Caco-2 (cell line): ENCODE results near the gene FOXP1. TPM values are rescaled to one million over a fixed set of nuclear protein-coding genes. Genes with fewer than 3 reads are reported as not detected.

Source experiments
- BruUV-seq: library from RNA; stranded (reverse); fragments of 400-500 nt; replicated peaks from 2 replicates; lab custom pipeline; 2021; lab: Mats Ljungman, UMichigan
- CTCF ChIA-PET: fragments of 300-600 bp; sonication (Branson Sonifier 250); formaldehyde crosslinking; loops from one replicate; lab custom pipeline; 2022; ENCODE audit warnings: antibody characterized with exemption; lab: Charles Lee
- POLR2A ChIA-PET: fragments of 300-600 bp; sonication (Branson Sonifier 250); formaldehyde crosslinking; loops from one replicate; lab custom pipeline; 2022; ENCODE audit warnings: antibody characterized with exemption; lab: Charles Lee
- DNase-seq, 2 experiments: peaks; one replicate each; pipeline versions ENCODE4 v3.0.0 to v3.0.0-alpha.2; 2020 to 2022
- H3K27me3 ChIP-seq: replicated peaks from 2 replicates; pipeline ENCODE4 v1.6.0; 2011; ENCODE audit warnings: low read length; ENCODE audit not compliant: control insufficient read depth, insufficient read depth
- H3K36me3 ChIP-seq: 2 replicates; pipeline ENCODE4 v1.5.1; 2011; ENCODE audit warnings: low read length; ENCODE audit not compliant: control insufficient read depth, insufficient read depth
- H3K4me1 ChIP-seq: fragments of 250-450 bp; sonication (Bioruptor Pico); 2 replicates; pipeline ENCODE4 v1.5.1; 2020; ENCODE audit warnings: mild to moderate bottlenecking
- H3K4me3 ChIP-seq: 2 replicates; pipeline ENCODE4 v1.5.1; 2011; ENCODE audit warnings: low read depth, mild to moderate bottlenecking, control low read depth, low read length
- H3K9me3 ChIP-seq: fragments of 250-450 bp; sonication (Bioruptor Pico); 2 replicates; pipeline ENCODE4 v1.5.1; 2020; ENCODE audit warnings: mild to moderate bottlenecking, moderate library complexity
- H3K27ac Mint-ChIP-seq: one replicate; pipeline ENCODE4 v1.8.0; 2022; ENCODE audit warnings: mixed read lengths; ENCODE audit not compliant: unreplicated experiment
- H3K27me3 Mint-ChIP-seq: one replicate; pipeline ENCODE4 v1.8.0; 2022; ENCODE audit warnings: mixed read lengths; ENCODE audit not compliant: insufficient read depth, unreplicated experiment
- H3K36me3 Mint-ChIP-seq: one replicate; pipeline ENCODE4 v1.8.0; 2022; ENCODE audit warnings: mild to moderate bottlenecking, mixed read lengths; ENCODE audit not compliant: insufficient read depth, unreplicated experiment
- H3K4me1 Mint-ChIP-seq: one replicate; pipeline ENCODE4 v1.8.0; 2022; ENCODE audit warnings: low read depth, mixed read lengths; ENCODE audit not compliant: unreplicated experiment
- H3K4me3 Mint-ChIP-seq: one replicate; pipeline ENCODE4 v1.8.0; 2022; ENCODE audit warnings: mild to moderate bottlenecking, moderate library complexity, mixed read lengths; ENCODE audit not compliant: unreplicated experiment
- H3K9me3 Mint-ChIP-seq: one replicate; pipeline ENCODE4 v1.8.0; 2022; ENCODE audit warnings: mixed read lengths; ENCODE audit not compliant: unreplicated experiment
- CTCF ChIP-seq, 2 experiments: fragments of 200-600 bp in 1 of 2; IDR thresholded peaks; 1 replicate in 1 of 2; 2 replicates in 1 of 2; pipeline versions ENCODE4 v1.5.1 to v1.8.0; 2011 to 2022; ENCODE audit warnings: antibody characterized with exemption in 1 of 2, control low read depth in 1 of 2, inconsistent platforms in 1 of 2, low read depth in 1 of 2, low read length in 1 of 2, mild to moderate bottlenecking in 1 of 2, moderate library complexity in 1 of 2; ENCODE audit not compliant: insufficient read depth in 1 of 2, severe bottlenecking in 1 of 2, unreplicated experiment in 1 of 2
- intact Hi-C: fragments of 100-400 bp; cut with micrococcal nuclease; formaldehyde crosslinking; loops from one replicate; pipeline ENCODE4 v1.10.0; 2022; ENCODE audit not compliant: unreplicated experiment
- total RNA-seq: library from RNA; stranded (reverse); gene quantifications from 2 replicates; pipeline ENCODE4 v1.2.3, GENCODE V29; 2022

Gene FOXP1
- total RNA-seq, 1 experiment from 2014 or later = 131 TPM

GRCh38 chr3:71318458-71318827 lies 265.1 kb downstream of the FOXP1 start:
- Mint-ChIP-seq H3K9me3 (no peaks in the 10 kb centered on the region), H3K36me3 (no peaks in the 10 kb centered on the region), H3K4me1 (peaks cover 23% of the 10 kb centered on the region), H3K4me3 (no peak overlapping the region), H3K27ac (no peak overlapping the region), H3K27me3 (no peaks in the 10 kb centered on the region)
- ChIA-PET POLR2A (no interaction called here), CTCF (no interaction called here)
- H3K36me3 ChIP-seq = no peaks in the 10 kb centered on the region
- no TSS peak for BruUV-seq
- peaks cover 23% of the 10 kb centered on the region; the same call in 1 of the 2 replicates for H3K4me1 ChIP-seq
- no peak for TF ChIP-seq CTCF (IDR thresholded peaks at IDR 0.05; ENCODE audit: insufficient read depth in 1 of 2, low read depth in 1 of 2, low read length in 1 of 2, severe bottlenecking in 1 of 2, unreplicated experiment in 1 of 2)
- H3K27me3 ChIP-seq = no peaks in the 10 kb centered on the region
- intact Hi-C loops = loop anchor here (5.0 to 10.0 kb wide), 2 partner anchors 64 to 784 kb away; no protein-coding TSS in a partner anchor
- no peak for DNase-seq
- H3K9me3 ChIP-seq = no peaks in the 10 kb centered on the region
- H3K4me3 ChIP-seq = no peak overlapping the region

GRCh38 chr3:71317749-71318457 lies 265.6 kb downstream of the FOXP1 start:
- no peak overlapping the region for H3K4me3 ChIP-seq
- peaks cover 23% of the 10 kb centered on the region; the same call in 1 of the 2 replicates for H3K4me1 ChIP-seq
- intact Hi-C loops = loop anchor here (5.0 to 10.0 kb wide), 2 partner anchors 64 to 783 kb away; no protein-coding TSS in a partner anchor
- POLR2A ChIA-PET = no interaction called here
- Mint-ChIP-seq H3K9me3 (no peaks in the 10 kb centered on the region), H3K27me3 (no peaks in the 10 kb centered on the region), H3K27ac (no peak overlapping the region), H3K36me3 (no peaks in the 10 kb centered on the region), H3K4me1 (peaks cover 18% of the 10 kb centered on the region), H3K4me3 (peak overlapping the region; percentile 46)
- no peak for TF ChIP-seq CTCF (IDR thresholded peaks at IDR 0.05; ENCODE audit: insufficient read depth in 1 of 2, low read depth in 1 of 2, low read length in 1 of 2, severe bottlenecking in 1 of 2, unreplicated experiment in 1 of 2)
- no TSS peak for BruUV-seq
- CTCF ChIA-PET = no interaction called here
- H3K9me3 ChIP-seq = no peaks in the 10 kb centered on the region
- DNase-seq = no peak
- no peaks in the 10 kb centered on the region for H3K36me3 ChIP-seq
- no peaks in the 10 kb centered on the region for H3K27me3 ChIP-seq

- ChIA-PET CTCF (no interaction called here), POLR2A (no interaction called here)
- H3K9me3 ChIP-seq = no peaks in the 10 kb centered on the region
- Mint-ChIP-seq H3K27me3 (no peaks in the 10 kb centered on the region), H3K36me3 (no peaks in the 10 kb centered on the region), H3K4me1 (peaks cover 18% of the 10 kb centered on the region), H3K27ac (no peak overlapping the region), H3K4me3 (no peak overlapping the region), H3K9me3 (no peaks in the 10 kb centered on the region)
- no peak overlapping the region for H3K4me3 ChIP-seq
- H3K4me1 ChIP-seq = peaks cover 23% of the 10 kb centered on the region; the same call in 1 of the 2 replicates
- no peak for DNase-seq
- no peak for TF ChIP-seq CTCF (IDR thresholded peaks at IDR 0.05; ENCODE audit: insufficient read depth in 1 of 2, low read depth in 1 of 2, low read length in 1 of 2, severe bottlenecking in 1 of 2, unreplicated experiment in 1 of 2)
- BruUV-seq = no TSS peak
- intact Hi-C loops = loop anchor here (5.0 to 10.0 kb wide), 2 partner anchors 65 to 782 kb away; no protein-coding TSS in a partner anchor
- H3K27me3 ChIP-seq = no peaks in the 10 kb centered on the region
- H3K36me3 ChIP-seq = no peaks in the 10 kb centered on the region
Observed at GRCh38 chr3:71317140-71317539, 266.4 kb downstream of the FOXP1 start.
